SJSA1 (cell line): ENCODE results near the gene ZC3H7A. TPM values are rescaled to one million over a fixed set of nuclear protein-coding genes. Genes with fewer than 3 reads are reported as not detected.

ENCODE experiments used
- DNase-seq, 2 experiments: peaks; one replicate each; pipeline ENCODE4 v3.0.0-alpha.2; 2015 to 2020; ENCODE audit warnings: low spot score in 2 of 2, low read depth in 1 of 2
- H3K27ac ChIP-seq: fragments of 250-450 bp; sonication (Bioruptor Pico); 2 replicates; pipeline ENCODE4 v1.5.1; 2020; ENCODE audit warnings: mild to moderate bottlenecking, moderate library complexity
- H3K27me3 ChIP-seq: fragments of 250-450 bp; sonication (Bioruptor Pico); replicated peaks from 2 replicates; pipeline ENCODE4 v1.5.1; 2020; ENCODE audit warnings: mild to moderate bottlenecking, moderate library complexity
- H3K36me3 ChIP-seq: fragments of 250-450 bp; sonication (Bioruptor Pico); 2 replicates; pipeline ENCODE4 v1.5.1; 2020; ENCODE audit warnings: mild to moderate bottlenecking
- H3K4me1 ChIP-seq: fragments of 250-450 bp; sonication (Bioruptor Pico); replicated peaks from 2 replicates; pipeline ENCODE4 v1.6.1; 2021; ENCODE audit warnings: mild to moderate bottlenecking
- H3K4me3 ChIP-seq: fragments of 250-450 bp; sonication (Bioruptor Pico); 2 replicates; pipeline ENCODE4 v1.5.1; 2020; ENCODE audit warnings: mild to moderate bottlenecking
- H3K9me3 ChIP-seq: fragments of 250-450 bp; sonication (Bioruptor Pico); replicated peaks from 2 replicates; pipeline ENCODE4 v1.5.1; 2020; ENCODE audit warnings: mild to moderate bottlenecking
- total RNA-seq: library from RNA; depleted of rRNA; stranded (reverse); fragments of >200 nt; shearing (Covaris generic); gene quantifications from 2 replicates; pipeline ENCODE4 v1.2.3, GENCODE V29; 2014; rRNA removed

The ZC3H7A gene
- total RNA-seq, 1 experiment from 2014 or later: 47.4 TPM

DNA sequence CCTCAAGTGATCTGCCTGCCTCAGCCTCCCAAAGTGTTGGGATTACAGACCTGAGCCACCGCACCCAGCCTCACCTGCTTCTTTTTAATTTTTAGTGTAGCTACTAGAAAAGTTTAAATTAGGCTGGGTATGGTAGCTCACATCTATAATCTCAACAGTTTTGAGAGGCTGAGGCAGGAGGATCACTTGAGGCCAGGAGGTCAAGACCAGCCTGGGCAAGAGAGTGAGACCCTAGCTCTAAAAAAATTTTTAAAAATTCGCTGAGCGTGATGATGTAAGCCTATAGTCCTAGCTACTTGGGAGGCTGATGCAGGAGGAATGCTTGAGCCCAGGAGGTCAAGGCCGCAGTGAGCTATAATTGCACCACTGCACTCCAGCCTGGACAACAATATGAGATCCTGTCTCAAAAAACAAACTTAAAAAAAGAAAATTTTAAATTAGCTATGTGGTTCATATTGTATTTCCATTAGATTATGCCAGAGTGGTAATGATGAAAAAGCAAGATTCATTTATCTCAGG is 89.3 kb downstream of the ZC3H7A start:
- DNase-seq: no peak
- Histone ChIP-seq H3K4me3 (no peak overlapping the region), H3K4me1 (no peaks in the 10 kb centered on the region), H3K27ac (no peak overlapping the region), H3K36me3 (peaks cover 14% of the 10 kb centered on the region; the same call in 1 of the 2 replicates), H3K27me3 (no peaks in the 10 kb centered on the region), H3K9me3 (no peaks in the 10 kb centered on the region)

DNA sequence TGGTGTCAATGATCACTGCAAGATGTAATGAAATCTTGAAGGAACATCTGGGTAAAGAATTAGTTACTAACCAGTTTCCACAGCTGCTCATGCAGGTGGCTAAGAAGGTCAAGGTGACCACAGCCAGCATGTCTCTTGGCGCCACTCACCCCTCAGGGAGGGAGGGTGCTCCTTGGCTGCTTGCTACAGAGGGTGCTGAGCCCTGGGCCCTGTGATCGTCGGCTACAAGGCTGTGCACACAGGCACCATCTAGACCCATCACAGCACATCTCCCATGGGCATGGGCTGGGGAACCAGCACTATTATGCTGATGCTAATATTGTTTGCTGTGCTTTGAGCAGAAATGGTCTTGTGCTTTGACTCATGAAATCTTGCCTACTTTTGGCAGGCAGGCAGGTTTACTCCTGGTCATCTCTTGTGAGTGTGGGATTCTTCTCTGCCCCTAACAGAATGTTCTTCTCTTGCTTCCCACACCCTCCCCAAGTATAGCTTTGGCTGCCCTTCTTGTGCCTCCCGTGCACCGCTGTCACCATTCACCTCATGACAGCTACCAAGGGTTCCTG is 90.8 kb downstream of the ZC3H7A start:
- Histone ChIP-seq H3K27ac (no peak overlapping the region), H3K9me3 (no peaks in the 10 kb centered on the region), H3K36me3 (peaks cover 14% of the 10 kb centered on the region; the same call in 1 of the 2 replicates), H3K4me3 (no peak overlapping the region), H3K27me3 (no peaks in the 10 kb centered on the region), H3K4me1 (no peaks in the 10 kb centered on the region)
- no peak for DNase-seq

GRCh38 chr16:11705311-11706025 is 91.6 kb downstream of the ZC3H7A start:
- no peak overlapping the region for H3K4me3 ChIP-seq
- H3K36me3 ChIP-seq: peaks cover 18% of the 10 kb centered on the region; the same call in 1 of the 2 replicates

More at GRCh38 chr16:11705311-11706025, 91.6 kb downstream of the ZC3H7A start:
- no peak overlapping the region for H3K27ac ChIP-seq
- H3K27me3 ChIP-seq: no peaks in the 10 kb centered on the region
- no peaks in the 10 kb centered on the region for H3K4me1 ChIP-seq
- H3K9me3 ChIP-seq: no peaks in the 10 kb centered on the region
- no peak for DNase-seq

Other genes starting within 250 kb of the ZC3H7A start
- 50.8 and 83.4 TPM in 2 replicates for gene LITAF, start 210.3 kb downstream of the ZC3H7A start, total RNA-seq
- gene SNN, start 128.8 kb downstream of the ZC3H7A start, total RNA-seq: 10.1 and 11.5 TPM in 2 replicates
- 22.1 and 29.7 TPM in 2 replicates for gene TXNDC11, start 54.4 kb downstream of the ZC3H7A start, total RNA-seq
- gene RSL1D1, start 54.3 kb upstream of the ZC3H7A start, total RNA-seq: 120 and 204 TPM in 2 replicates
- gene GSPT1, start 118.7 kb upstream of the ZC3H7A start, total RNA-seq: 100 and 108 TPM in 2 replicates
- gene NPIPB2, start 144.8 kb upstream of the ZC3H7A start, total RNA-seq: 0.53 TPM in 1 of 2 replicates, not detected in the other
- not detected in 2 replicates for gene TNFRSF17, start 168.0 kb upstream of the ZC3H7A start, total RNA-seq
- 3.3 and 5.6 TPM in 2 replicates for gene SNX29, start 179.5 kb upstream of the ZC3H7A start, total RNA-seq